HL-60 (cell line): Measurements from ENCODE around the gene IYD.

Source experiments
- DNase-seq, 2 experiments: peaks; one replicate each; pipeline ENCODE4 v3.0.0-alpha.2; 2010 to 2020; ENCODE audit warnings: low read depth in 1 of 2, low spot score in 1 of 2
- H3K27ac ChIP-seq: fragments of 250-450 bp; sonication (Bioruptor Pico); replicated peaks from 2 replicates; pipeline ENCODE4 v1.5.1; 2020; ENCODE audit warnings: mild to moderate bottlenecking, moderate library complexity
- H3K27me3 ChIP-seq: fragments of 250-450 bp; sonication (Bioruptor Pico); 2 replicates; pipeline ENCODE4 v1.5.1; 2021; ENCODE audit warnings: mild to moderate bottlenecking, moderate library complexity; ENCODE audit not compliant: insufficient read depth, poor library complexity, severe bottlenecking
- H3K4me3 ChIP-seq: replicated peaks from 2 replicates; pipeline ENCODE4 v1.5.1; 2011; ENCODE audit warnings: mild to moderate bottlenecking, control low read depth, low read length; ENCODE audit not compliant: insufficient read depth
- GABPA ChIP-seq: IDR thresholded peaks from 2 replicates; pipeline ENCODE4 v1.6.1; 2012; ENCODE audit warnings: low read depth
- POLR2AphosphoS5 ChIP-seq: IDR thresholded peaks from 2 replicates; pipeline ENCODE4 v1.6.1; 2012; ENCODE audit warnings: low read depth
- SPI1 ChIP-seq: IDR thresholded peaks from 2 replicates; pipeline ENCODE4 v1.6.1; 2012; ENCODE audit warnings: low read depth, mild to moderate bottlenecking, borderline replicate concordance
- TF ChIP-seq, protein P1 (sequence below): IDR thresholded peaks from 2 replicates; pipeline ENCODE4 v1.6.1; 2012; ENCODE audit warnings: low read depth; ENCODE audit not compliant: insufficient replicate concordance
- TF ChIP-seq, protein P2 (sequence below): IDR thresholded peaks from one replicate; pipeline ENCODE4 v1.5.1; 2011; ENCODE audit warnings: low read length, control low read depth, inconsistent platforms; ENCODE audit not compliant: insufficient read depth

Gene IYD

DNA sequence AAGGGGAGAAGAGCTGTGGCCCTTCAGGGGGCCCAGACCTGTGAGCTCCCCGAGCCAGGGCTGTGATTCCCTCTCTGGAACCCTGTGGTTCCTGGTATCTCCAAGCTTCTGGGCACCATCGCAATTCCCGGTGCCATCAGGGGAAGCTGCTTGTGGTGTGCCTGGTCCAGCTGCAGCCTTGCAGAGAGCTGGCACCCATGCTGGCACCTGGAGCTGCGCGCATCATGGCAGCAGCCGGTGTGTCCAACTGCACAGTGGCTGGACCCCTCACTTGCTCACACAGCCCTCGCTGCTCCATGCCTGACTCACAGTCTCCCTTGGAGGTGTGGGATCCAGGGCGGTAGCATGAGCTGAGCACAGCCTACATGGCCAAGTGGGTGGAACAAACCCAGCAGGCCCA is 56.7 kb downstream of the IYD start:
- no peak for DNase-seq
- TF ChIP-seq SPI1 (no peak), POLR2AphosphoS5 (no peak), GABPA (no peak)
- TF ChIP-seq, protein P1, sequence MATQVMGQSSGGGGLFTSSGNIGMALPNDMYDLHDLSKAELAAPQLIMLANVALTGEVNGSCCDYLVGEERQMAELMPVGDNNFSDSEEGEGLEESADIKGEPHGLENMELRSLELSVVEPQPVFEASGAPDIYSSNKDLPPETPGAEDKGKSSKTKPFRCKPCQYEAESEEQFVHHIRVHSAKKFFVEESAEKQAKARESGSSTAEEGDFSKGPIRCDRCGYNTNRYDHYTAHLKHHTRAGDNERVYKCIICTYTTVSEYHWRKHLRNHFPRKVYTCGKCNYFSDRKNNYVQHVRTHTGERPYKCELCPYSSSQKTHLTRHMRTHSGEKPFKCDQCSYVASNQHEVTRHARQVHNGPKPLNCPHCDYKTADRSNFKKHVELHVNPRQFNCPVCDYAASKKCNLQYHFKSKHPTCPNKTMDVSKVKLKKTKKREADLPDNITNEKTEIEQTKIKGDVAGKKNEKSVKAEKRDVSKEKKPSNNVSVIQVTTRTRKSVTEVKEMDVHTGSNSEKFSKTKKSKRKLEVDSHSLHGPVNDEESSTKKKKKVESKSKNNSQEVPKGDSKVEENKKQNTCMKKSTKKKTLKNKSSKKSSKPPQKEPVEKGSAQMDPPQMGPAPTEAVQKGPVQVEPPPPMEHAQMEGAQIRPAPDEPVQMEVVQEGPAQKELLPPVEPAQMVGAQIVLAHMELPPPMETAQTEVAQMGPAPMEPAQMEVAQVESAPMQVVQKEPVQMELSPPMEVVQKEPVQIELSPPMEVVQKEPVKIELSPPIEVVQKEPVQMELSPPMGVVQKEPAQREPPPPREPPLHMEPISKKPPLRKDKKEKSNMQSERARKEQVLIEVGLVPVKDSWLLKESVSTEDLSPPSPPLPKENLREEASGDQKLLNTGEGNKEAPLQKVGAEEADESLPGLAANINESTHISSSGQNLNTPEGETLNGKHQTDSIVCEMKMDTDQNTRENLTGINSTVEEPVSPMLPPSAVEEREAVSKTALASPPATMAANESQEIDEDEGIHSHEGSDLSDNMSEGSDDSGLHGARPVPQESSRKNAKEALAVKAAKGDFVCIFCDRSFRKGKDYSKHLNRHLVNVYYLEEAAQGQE = no peak
- TF ChIP-seq, protein P2, sequence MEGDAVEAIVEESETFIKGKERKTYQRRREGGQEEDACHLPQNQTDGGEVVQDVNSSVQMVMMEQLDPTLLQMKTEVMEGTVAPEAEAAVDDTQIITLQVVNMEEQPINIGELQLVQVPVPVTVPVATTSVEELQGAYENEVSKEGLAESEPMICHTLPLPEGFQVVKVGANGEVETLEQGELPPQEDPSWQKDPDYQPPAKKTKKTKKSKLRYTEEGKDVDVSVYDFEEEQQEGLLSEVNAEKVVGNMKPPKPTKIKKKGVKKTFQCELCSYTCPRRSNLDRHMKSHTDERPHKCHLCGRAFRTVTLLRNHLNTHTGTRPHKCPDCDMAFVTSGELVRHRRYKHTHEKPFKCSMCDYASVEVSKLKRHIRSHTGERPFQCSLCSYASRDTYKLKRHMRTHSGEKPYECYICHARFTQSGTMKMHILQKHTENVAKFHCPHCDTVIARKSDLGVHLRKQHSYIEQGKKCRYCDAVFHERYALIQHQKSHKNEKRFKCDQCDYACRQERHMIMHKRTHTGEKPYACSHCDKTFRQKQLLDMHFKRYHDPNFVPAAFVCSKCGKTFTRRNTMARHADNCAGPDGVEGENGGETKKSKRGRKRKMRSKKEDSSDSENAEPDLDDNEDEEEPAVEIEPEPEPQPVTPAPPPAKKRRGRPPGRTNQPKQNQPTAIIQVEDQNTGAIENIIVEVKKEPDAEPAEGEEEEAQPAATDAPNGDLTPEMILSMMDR = no peak
- Histone ChIP-seq H3K27ac (no peak overlapping the region), H3K4me3 (no peak overlapping the region), H3K27me3 (no peaks in the 10 kb centered on the region)

DNA sequence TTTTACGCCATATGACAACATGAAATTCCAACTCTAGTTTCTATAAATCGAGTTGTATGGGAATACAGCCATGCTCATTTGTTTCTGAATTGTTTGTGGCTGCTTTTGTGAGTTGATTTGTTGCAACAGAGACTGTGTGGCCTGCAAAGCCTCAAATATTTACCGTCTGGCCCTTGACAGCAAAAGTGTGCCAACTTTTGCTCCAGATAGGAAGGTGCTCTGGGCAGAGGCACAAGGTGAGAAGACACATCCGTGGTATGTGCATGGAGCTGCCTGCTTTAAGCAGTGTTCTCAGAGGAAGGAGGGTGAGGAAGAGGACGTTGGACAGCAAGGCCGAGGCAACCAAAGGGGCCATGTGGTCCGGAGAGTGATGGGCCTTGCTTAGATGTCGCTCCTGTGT is 57.4 kb downstream of the IYD start:
- no peak for DNase-seq
- H3K27me3 ChIP-seq = no peaks in the 10 kb centered on the region
- H3K4me3 ChIP-seq = no peak overlapping the region
- H3K27ac ChIP-seq = no peak overlapping the region
- TF ChIP-seq, protein P2 = no peak
- TF ChIP-seq POLR2AphosphoS5 (no peak), SPI1 (no peak), GABPA (no peak)
- TF ChIP-seq, protein P1 = no peak

DNA sequence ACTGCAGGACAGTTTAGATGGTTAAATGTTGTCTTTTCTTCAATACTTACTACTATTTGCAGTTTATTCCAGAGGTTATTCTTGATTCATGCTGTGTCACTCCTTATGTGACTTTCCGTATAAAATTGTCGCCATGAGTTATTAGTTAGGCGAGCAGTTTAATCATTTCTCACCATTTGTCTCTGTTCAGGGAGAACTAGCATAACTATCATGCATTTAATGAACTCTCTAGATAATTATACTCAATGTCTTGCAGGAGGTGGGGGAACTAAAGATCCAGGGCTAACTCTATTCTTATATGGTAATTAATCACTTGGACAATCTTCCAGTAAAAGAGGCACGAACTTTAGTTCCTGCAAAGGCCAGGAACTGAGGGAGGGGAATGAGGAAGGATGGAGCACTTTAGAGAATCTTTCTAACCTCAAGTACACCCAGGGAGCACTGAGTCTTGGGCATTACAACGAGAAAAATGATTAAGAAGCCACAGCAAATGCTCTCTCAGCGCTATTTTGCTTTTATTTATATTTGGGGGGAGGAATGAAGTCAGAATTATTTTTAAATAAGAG is 58.3 kb downstream of the IYD start:
- H3K27ac ChIP-seq = no peak overlapping the region
- no peak for DNase-seq
- no peaks in the 10 kb centered on the region for H3K27me3 ChIP-seq
- H3K4me3 ChIP-seq = no peak overlapping the region
- TF ChIP-seq, protein P2 = no peak
- TF ChIP-seq, protein P1 = no peak
- TF ChIP-seq SPI1 (no peak), GABPA (no peak)
